SK-N-SH (cell line): ENCODE data around the gene COPS7A. TPM values are rescaled to one million over a fixed set of nuclear protein-coding genes. Genes with fewer than 3 reads are reported as not detected.

Experiments
- CTCF ChIA-PET: fragments of 300-600, 350-600 bp; formaldehyde crosslinking; extraction: SDS; loops from one replicate; lab custom pipeline; 2021; lab: Yijun Ruan, JAX
- POLR2A ChIA-PET: fragments of 350-600 bp; sonication (Branson Sonifier 250); formaldehyde crosslinking; extraction: SDS; loops from one replicate; lab custom pipeline; 2020; ENCODE audit warnings: antibody characterized with exemption, inconsistent platforms; lab: Yijun Ruan, JAX
- DNase-seq: peaks from one replicate; pipeline ENCODE4 v3.0.0; 2012
- H2AFZ ChIP-seq: fragments of 200-600 bp; sonication (generic); 2 replicates; pipeline ENCODE4 v1.8.1; 2016; ENCODE audit warnings: antibody characterized with exemption, mild to moderate bottlenecking, low read depth
- H3F3A ChIP-seq: fragments of 200-600 bp; sonication (generic); replicated peaks from 2 replicates; pipeline ENCODE3; 2016; ENCODE audit warnings: antibody characterized with exemption, mild to moderate bottlenecking; ENCODE audit not compliant: insufficient read depth
- H3K27ac ChIP-seq, 2 experiments: fragments of 200-500 bp in 1 of 2; fragments of 200-600 bp in 1 of 2; sonication (Bioruptor generic) in 1 of 2; sonication (generic), shearing (Covaris generic) in 1 of 2; 2 replicates each; pipeline versions ENCODE4 v1.5.1 to v1.6.1; 2014 to 2016; ENCODE audit warnings: low read depth in 2 of 2, inconsistent platforms in 1 of 2, low read length in 1 of 2, mild to moderate bottlenecking in 1 of 2, mixed read lengths in 1 of 2
- H3K27me3 ChIP-seq: fragments of 200-600 bp; sonication (generic), shearing (Covaris generic); 2 replicates; pipeline ENCODE4 v1.6.1; 2016; ENCODE audit warnings: mixed run types; ENCODE audit not compliant: insufficient read depth
- H3K36me3 ChIP-seq, 2 experiments: fragments of 200-500 bp in 1 of 2; fragments of 200-600 bp in 1 of 2; sonication (Bioruptor generic) in 1 of 2; sonication (generic) in 1 of 2; replicated peaks in 1 of 2; 2 replicates each; pipeline versions ENCODE3 to v1.5.1; 2014 to 2016; ENCODE audit warnings: low read length in 1 of 2, mild to moderate bottlenecking in 1 of 2; ENCODE audit not compliant: insufficient read depth in 2 of 2, control insufficient read depth in 1 of 2
- H3K4me1 ChIP-seq, 2 experiments: fragments of 200-500 bp in 1 of 2; fragments of 200-600 bp in 1 of 2; sonication (Bioruptor generic) in 1 of 2; sonication (generic), shearing (Covaris generic) in 1 of 2; 2 replicates each; pipeline versions ENCODE4 v1.5.1 to v1.6.1; 2014 to 2016; ENCODE audit warnings: low read depth in 1 of 2, low read length in 1 of 2, mixed run types in 1 of 2; ENCODE audit not compliant: insufficient read depth in 2 of 2, control insufficient read depth in 1 of 2
- H3K4me2 ChIP-seq: fragments of 200-600 bp; sonication (generic), shearing (Covaris generic); 2 replicates; pipeline ENCODE4 v1.6.1; 2017; ENCODE audit warnings: mixed run types
- H3K4me3 ChIP-seq, 2 experiments: fragments of 200-500 bp in 1 of 2; fragments of 200-600 bp in 1 of 2; sonication (Bioruptor generic) in 1 of 2; sonication (generic), shearing (Covaris generic) in 1 of 2; 2 replicates each; pipeline versions ENCODE4 v1.5.1 to v1.8.1; 2014 to 2016; ENCODE audit warnings: low read depth in 2 of 2, inconsistent platforms in 1 of 2, low read length in 1 of 2, mild to moderate bottlenecking in 1 of 2, mixed read lengths in 1 of 2, moderate library complexity in 1 of 2
- H3K79me2 ChIP-seq: fragments of 200-600 bp; sonication (generic); 2 replicates; pipeline ENCODE4 v1.8.1; 2017; ENCODE audit warnings: mild to moderate bottlenecking; ENCODE audit not compliant: insufficient read depth
- H3K9ac ChIP-seq: fragments of 200-600 bp; sonication (generic); 2 replicates; pipeline ENCODE4 v1.6.1; 2017; ENCODE audit warnings: mixed run types
- H3K9me2 ChIP-seq: fragments of 200-600 bp; sonication (generic); 2 replicates; pipeline ENCODE4 v1.6.1; 2017; ENCODE audit warnings: mixed run types
- H3K9me3 ChIP-seq: fragments of 200-600 bp; sonication (generic); 2 replicates; pipeline ENCODE4 v1.6.1; 2017; ENCODE audit warnings: mixed run types, mild to moderate bottlenecking, moderate library complexity
- H4K20me1 ChIP-seq: fragments of 200-600 bp; sonication (generic); 2 replicates; pipeline ENCODE4 v1.6.1; 2017; ENCODE audit warnings: mild to moderate bottlenecking, mixed run types; ENCODE audit not compliant: insufficient read depth
- FOSL2 ChIP-seq: IDR thresholded peaks from 2 replicates; pipeline ENCODE4 v1.4.0; 2012; ENCODE audit warnings: low read depth, mild to moderate bottlenecking, moderate library complexity, borderline replicate concordance
- MEF2A ChIP-seq: IDR thresholded peaks from 2 replicates; pipeline ENCODE4 v1.4.0; 2012; ENCODE audit warnings: low read depth, borderline replicate concordance
- NFIC ChIP-seq: IDR thresholded peaks from 2 replicates; pipeline ENCODE4 v1.4.0; 2012; ENCODE audit warnings: borderline replicate concordance
- NRF1 ChIP-seq: IDR thresholded peaks from 2 replicates; pipeline ENCODE4 v1.6.1; 2012; ENCODE audit warnings: low read depth, mild to moderate bottlenecking, low read length
- RCOR1 ChIP-seq: fragments of 150-350 bp; IDR thresholded peaks from 2 replicates; pipeline ENCODE4 v1.6.1; 2017; ENCODE audit warnings: antibody characterized with exemption, low read length
- REST ChIP-seq: IDR thresholded peaks from 2 replicates; pipeline ENCODE4 v1.6.1; 2012; ENCODE audit warnings: mild to moderate bottlenecking, low read depth, low read length, moderate library complexity
- RXRA ChIP-seq: IDR thresholded peaks from 2 replicates; pipeline ENCODE4 v1.4.0; 2012; ENCODE audit warnings: low read depth, mild to moderate bottlenecking, borderline replicate concordance
- SIN3A ChIP-seq: IDR thresholded peaks from 2 replicates; pipeline ENCODE4 v1.6.1; 2012; ENCODE audit warnings: low read depth, mild to moderate bottlenecking, low read length, moderate library complexity, borderline replicate concordance
- TAF1 ChIP-seq: IDR thresholded peaks from 2 replicates; pipeline ENCODE4 v1.6.1; 2012; ENCODE audit warnings: low read depth, mild to moderate bottlenecking, low read length, moderate library complexity, borderline replicate concordance
- USF1 ChIP-seq: IDR thresholded peaks from 2 replicates; pipeline ENCODE4 v1.4.0; 2012; ENCODE audit warnings: low read depth, borderline replicate concordance
- USF2 ChIP-seq: fragments of 150-350 bp; IDR thresholded peaks from 2 replicates; pipeline ENCODE4 v1.6.1; 2017; ENCODE audit warnings: antibody characterized with exemption, low read length, low read depth, borderline replicate concordance
- YY1 ChIP-seq: IDR thresholded peaks from 2 replicates; pipeline ENCODE4 v1.4.0; 2012; ENCODE audit warnings: low read depth, mild to moderate bottlenecking
- WGBS: methylation state at CpG from one replicate; pipeline ENCODE4 v1.1.6; 2017; ENCODE audit warnings: low lambda C conversion rate; 5-methylcytosine and 5-hydroxymethylcytosine counted together
- polyA plus RNA-seq, 3 experiments: library from polyadenylated mRNA; depleted of rRNA; stranded (reverse); fragments of >200 nt; gene quantifications; 2 replicates each; pipeline ENCODE4 v1.2.3, GENCODE V29; 2012

COPS7A gene
- polyA plus RNA-seq, 1 of the 3 experiments (the other 2 are of a cell fraction) = 191 TPM

GRCh38 chr12:6778217-6778573 is 54.3 kb downstream of the COPS7A start:
- TF ChIP-seq TAF1 = no peak
- TF ChIP-seq NRF1 = no peak
- TF ChIP-seq RXRA = no peak
- no peak for TF ChIP-seq YY1
- TF ChIP-seq RCOR1 = no peak
- no peak for TF ChIP-seq USF1
- TF ChIP-seq REST = no peak
- TF ChIP-seq NFIC = no peak
- no peak for TF ChIP-seq SIN3A
- TF ChIP-seq MEF2A = no peak
- no peak for TF ChIP-seq USF2
- TF ChIP-seq FOSL2 = no peak
- TF ChIP-seq, all 33 proteins: peak for 0
- Histone ChIP-seq H3K27ac (peak overlapping the region; percentile 18 to 52; a peak in 3 of 4 replicates), H3K36me3 (peaks cover 4 to 5% of the 10 kb centered on the region in 2 experiments), H3K27me3 (no peaks in the 10 kb centered on the region), H2AFZ (no peak overlapping the region), H3K4me2 (peak overlapping the region; percentile 79), H4K20me1 (no peaks in the 10 kb centered on the region), H3F3A (peaks cover 7% of the 10 kb centered on the region), H3K79me2 (no peaks in the 10 kb centered on the region), H3K9ac (no peak overlapping the region), H3K9me3 (no peaks in the 10 kb centered on the region), H3K4me1 (peaks cover 0 to 8% of the 10 kb centered on the region in 2 experiments; a peak in 1 of 4 replicates), H3K9me2 (no peaks in the 10 kb centered on the region), H3K4me3 (peak overlapping the region in 1 of 2 experiments; percentile 59; a peak in 1 of 4 replicates)
- ChIA-PET POLR2A (interaction anchor here (0.6 to 3.5 kb wide), 6 partner anchors 11 to 43 kb away, joined by 3 to 31 read pairs (median 4); partner anchors contain the start of genes GPR162, MLF2 and PTMS), CTCF (interaction anchor here (0.6 to 15.2 kb wide), 27 partner anchors 9 to 164 kb away, joined by 3 to 343 read pairs (median 4); partner anchors contain the start of genes CD4, COPS7A, GPR162 and MLF2)
- WGBS = 94% methylated on average over 8 of the region's 14 CpGs
- no peak for DNase-seq
